Renal cortex interstitium (tissue), 11 donors: ENCODE data around the gene ZNF778. TPM values are rescaled to one million over a fixed set of nuclear protein-coding genes. Genes with fewer than 3 reads are reported as not detected.
A peak's percentile ranks its signal among the peaks of the same experiment; 100 is the strongest.
"Not testable (repeated sequence)": the region's sequence is repeated elsewhere in the genome, so short reads cannot be mapped to it uniquely, and the experiment has no call there.

ENCODE experiments used
- DNase-seq, 11 donors: peaks; one replicate each; pipeline ENCODE4 v3.0.0-alpha.2; 2013; ENCODE audit warnings: low read depth in 9 of 11, low spot score in 4 of 11; ENCODE audit errors: extremely low read depth in 1 of 11
- polyA plus RNA-seq, 3 donors: library from polyadenylated mRNA; unstranded; fragments of 120-200 nt; gene quantifications; one replicate each; pipeline ENCODE4 v1.2.1, GENCODE V29; 2013; ENCODE audit not compliant: insufficient read length in 3 of 3

Gene ZNF778
- polyA plus RNA-seq, 3 donors: 6.7 to 8.4 (median 6.9) TPM

- DNase-seq: no peak
Measured at GRCh38 chr16:89242795-89243200, 25.3 kb downstream of the ZNF778 start.

GRCh38 chr16:89243664-89244063 is 26.2 kb downstream of the ZNF778 start:
- DNase-seq: no peak

- not testable (repeated sequence) for DNase-seq
Measured at GRCh38 chr16:89244264-89244663, 26.8 kb downstream of the ZNF778 start.

- DNase-seq: no peak
Measured at GRCh38 chr16:89244754-89245153, 27.3 kb downstream of the ZNF778 start.

- no peak for DNase-seq
Measured at GRCh38 chr16:89246383-89246902, 28.9 kb downstream of the ZNF778 start.

- DNase-seq: peak in 7 of 11 donors; percentile 39 to 79 (median 64)
Measured at GRCh38 chr16:89246903-89247733, 29.6 kb downstream of the ZNF778 start.

GRCh38 chr16:89247734-89248075 is 30.2 kb downstream of the ZNF778 start:
- DNase-seq: not testable (repeated sequence)

GRCh38 chr16:89248196-89248982 is 30.9 kb downstream of the ZNF778 start:
- no peak for DNase-seq

- DNase-seq: no peak
Measured at GRCh38 chr16:89253548-89254287, 36.2 kb downstream of the ZNF778 start.

- peak in 7 of 11 donors; percentile 37 to 69 (median 50) for DNase-seq
Measured at GRCh38 chr16:89256651-89257254, 39.2 kb downstream of the ZNF778 start.

- no peak for DNase-seq
Measured at GRCh38 chr16:89257281-89257731, 39.8 kb downstream of the ZNF778 start.

GRCh38 chr16:89257757-89258465 is 40.4 kb downstream of the ZNF778 start:
- DNase-seq: no peak

- not testable (repeated sequence) for DNase-seq
Measured at GRCh38 chr16:89259901-89260300, 42.4 kb downstream of the ZNF778 start.

- DNase-seq: no peak
Measured at GRCh38 chr16:89261691-89262563, 44.4 kb downstream of the ZNF778 start.

GRCh38 chr16:89264800-89265550 is 47.5 kb downstream of the ZNF778 start:
- DNase-seq: no peak

- no peak for DNase-seq
Measured at GRCh38 chr16:89265647-89266046, 48.1 kb downstream of the ZNF778 start.
